Measurements from ENCODE around the gene ARHGAP19. TPM values are rescaled to one million over a fixed set of nuclear protein-coding genes. Genes with fewer than 3 reads are reported as not detected.

ARHGAP19 gene
- total RNA-seq, 1 donor, result 8.7 TPM

- Histone ChIP-seq H4K20me1 (ENCODE audit: insufficient read depth, low read length) (no peaks in the 10 kb centered on the region), H3K4me1 (ENCODE audit: insufficient read depth, low read length) (no peaks in the 10 kb centered on the region), H3K79me2 (ENCODE audit: insufficient read depth, low read length) (no peaks in the 10 kb centered on the region), H3K27ac (ENCODE audit: low read depth, low read length) (no peak overlapping the region), H3K4me3 (ENCODE audit: insufficient read depth, low read length) (no peak overlapping the region), H2AFZ (ENCODE audit: low read length) (no peak overlapping the region), H3K9me3 (ENCODE audit: low read depth, low read length) (no peaks in the 10 kb centered on the region), H3K36me3 (ENCODE audit: insufficient read depth, low read length) (peaks cover 5% of the 10 kb centered on the region), H3K4me2 (ENCODE audit: insufficient read depth, low read length) (no peak overlapping the region), H3K27me3 (ENCODE audit: insufficient read depth, low read length) (no peaks in the 10 kb centered on the region)
- no peak for DNase-seq (ENCODE audit: insufficient read length, low spot score, missing footprints)
- TF ChIP-seq, protein P1, sequence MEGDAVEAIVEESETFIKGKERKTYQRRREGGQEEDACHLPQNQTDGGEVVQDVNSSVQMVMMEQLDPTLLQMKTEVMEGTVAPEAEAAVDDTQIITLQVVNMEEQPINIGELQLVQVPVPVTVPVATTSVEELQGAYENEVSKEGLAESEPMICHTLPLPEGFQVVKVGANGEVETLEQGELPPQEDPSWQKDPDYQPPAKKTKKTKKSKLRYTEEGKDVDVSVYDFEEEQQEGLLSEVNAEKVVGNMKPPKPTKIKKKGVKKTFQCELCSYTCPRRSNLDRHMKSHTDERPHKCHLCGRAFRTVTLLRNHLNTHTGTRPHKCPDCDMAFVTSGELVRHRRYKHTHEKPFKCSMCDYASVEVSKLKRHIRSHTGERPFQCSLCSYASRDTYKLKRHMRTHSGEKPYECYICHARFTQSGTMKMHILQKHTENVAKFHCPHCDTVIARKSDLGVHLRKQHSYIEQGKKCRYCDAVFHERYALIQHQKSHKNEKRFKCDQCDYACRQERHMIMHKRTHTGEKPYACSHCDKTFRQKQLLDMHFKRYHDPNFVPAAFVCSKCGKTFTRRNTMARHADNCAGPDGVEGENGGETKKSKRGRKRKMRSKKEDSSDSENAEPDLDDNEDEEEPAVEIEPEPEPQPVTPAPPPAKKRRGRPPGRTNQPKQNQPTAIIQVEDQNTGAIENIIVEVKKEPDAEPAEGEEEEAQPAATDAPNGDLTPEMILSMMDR (IDR thresholded peaks at IDR 0.05; ENCODE audit: extremely low read depth, low read depth, low read length), result no peak
Observed at GRCh38 chr10:97254694-97255093, 37.7 kb downstream of the ARHGAP19 start.

DNA sequence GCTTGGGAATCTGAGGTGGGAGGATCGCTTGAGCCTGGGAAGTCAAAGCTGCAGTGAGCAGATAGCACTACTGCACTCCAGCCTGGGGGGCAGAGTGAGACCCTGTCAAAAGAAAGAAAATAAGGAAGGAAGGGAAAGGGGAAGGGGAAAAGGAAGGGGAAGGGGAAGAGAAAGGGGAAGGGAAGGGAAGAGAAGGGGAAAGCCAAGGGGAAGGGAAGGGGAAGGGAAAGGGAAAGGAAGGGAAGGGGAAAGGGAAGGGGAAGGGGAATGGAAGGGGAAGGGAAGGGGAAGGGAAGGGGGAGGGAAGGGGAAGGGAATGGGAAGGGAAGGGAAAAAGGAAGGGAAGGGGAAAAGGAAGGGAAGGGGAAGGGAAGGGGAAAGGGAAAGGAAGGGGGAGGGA, 41.5 kb downstream of the ARHGAP19 start:
- Histone ChIP-seq H3K4me2 (ENCODE audit: insufficient read depth, low read length) (no peak overlapping the region), H3K79me2 (ENCODE audit: insufficient read depth, low read length) (no peaks in the 10 kb centered on the region), H3K4me1 (ENCODE audit: insufficient read depth, low read length) (no peaks in the 10 kb centered on the region), H2AFZ (ENCODE audit: low read length) (no peak overlapping the region), H4K20me1 (ENCODE audit: insufficient read depth, low read length) (no peaks in the 10 kb centered on the region), H3K27me3 (ENCODE audit: insufficient read depth, low read length) (no peaks in the 10 kb centered on the region), H3K36me3 (ENCODE audit: insufficient read depth, low read length) (peaks cover 5% of the 10 kb centered on the region), H3K4me3 (ENCODE audit: insufficient read depth, low read length) (no peak overlapping the region), H3K27ac (ENCODE audit: low read depth, low read length) (no peak overlapping the region), H3K9me3 (ENCODE audit: low read depth, low read length) (no peaks in the 10 kb centered on the region)
- no peak for DNase-seq (ENCODE audit: insufficient read length, low spot score, missing footprints)
- TF ChIP-seq, protein P1 (IDR thresholded peaks at IDR 0.05; ENCODE audit: extremely low read depth, low read depth, low read length), result no peak

GRCh38 chr10:97243836-97244235, 48.6 kb downstream of the ARHGAP19 start:
- Histone ChIP-seq H3K4me3 (ENCODE audit: insufficient read depth, low read length) (no peak overlapping the region), H2AFZ (ENCODE audit: low read length) (no peak overlapping the region), H3K27me3 (ENCODE audit: insufficient read depth, low read length) (no peaks in the 10 kb centered on the region), H4K20me1 (ENCODE audit: insufficient read depth, low read length) (no peaks in the 10 kb centered on the region), H3K79me2 (ENCODE audit: insufficient read depth, low read length) (no peaks in the 10 kb centered on the region), H3K9me3 (ENCODE audit: low read depth, low read length) (no peaks in the 10 kb centered on the region), H3K27ac (ENCODE audit: low read depth, low read length) (no peak overlapping the region), H3K36me3 (ENCODE audit: insufficient read depth, low read length) (no peaks in the 10 kb centered on the region), H3K4me2 (ENCODE audit: insufficient read depth, low read length) (no peak overlapping the region), H3K4me1 (ENCODE audit: insufficient read depth, low read length) (no peaks in the 10 kb centered on the region)
- TF ChIP-seq, protein P1 (IDR thresholded peaks at IDR 0.05; ENCODE audit: extremely low read depth, low read depth, low read length), result no peak
- no peak for DNase-seq (ENCODE audit: insufficient read length, low spot score, missing footprints)

GRCh38 chr10:97238855-97239254, 53.6 kb downstream of the ARHGAP19 start:
- no peaks in the 10 kb centered on the region for H3K27me3 ChIP-seq (ENCODE audit: insufficient read depth, low read length)
- TF ChIP-seq, protein P1 (IDR thresholded peaks at IDR 0.05; ENCODE audit: extremely low read depth, low read depth, low read length), result no peak

More at GRCh38 chr10:97238855-97239254, 53.6 kb downstream of the ARHGAP19 start:
- no peak for DNase-seq (ENCODE audit: insufficient read length, low spot score, missing footprints)
- H3K4me1 ChIP-seq (ENCODE audit: insufficient read depth, low read length), result no peaks in the 10 kb centered on the region
- H3K4me3 ChIP-seq (ENCODE audit: insufficient read depth, low read length), result no peak overlapping the region
- no peak overlapping the region for H3K27ac ChIP-seq (ENCODE audit: low read depth, low read length)
- H3K36me3 ChIP-seq (ENCODE audit: insufficient read depth, low read length), result no peaks in the 10 kb centered on the region
- H4K20me1 ChIP-seq (ENCODE audit: insufficient read depth, low read length), result no peaks in the 10 kb centered on the region
- H2AFZ ChIP-seq (ENCODE audit: low read length), result no peak overlapping the region
- H3K79me2 ChIP-seq (ENCODE audit: insufficient read depth, low read length), result no peaks in the 10 kb centered on the region
- H3K4me2 ChIP-seq (ENCODE audit: insufficient read depth, low read length), result no peak overlapping the region
- no peaks in the 10 kb centered on the region for H3K9me3 ChIP-seq (ENCODE audit: low read depth, low read length)

Measured in osteoblast (primary cell).